ENCODE data around the gene SLC38A9.

DNA sequence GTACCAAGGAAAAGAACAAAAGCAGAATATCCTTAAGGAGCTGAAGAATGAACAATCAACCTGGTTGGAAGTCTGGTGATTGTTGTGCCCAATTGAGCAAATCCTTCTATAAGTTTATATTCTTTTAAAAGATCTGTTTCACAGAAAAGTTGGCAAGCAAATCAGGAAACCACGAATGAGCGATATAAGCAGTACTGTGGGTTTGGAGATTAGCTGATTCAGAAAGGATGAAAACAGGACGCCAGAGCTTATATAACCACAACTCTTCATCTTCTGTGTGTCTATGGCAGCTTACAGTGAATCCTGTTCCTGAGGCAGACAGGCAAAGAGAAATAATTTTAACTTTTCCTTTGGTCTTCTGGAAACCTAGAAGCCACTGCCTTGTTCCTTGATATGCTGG, 61.7 kb downstream of the SLC38A9 start:
- TF ChIP-seq, protein P1, sequence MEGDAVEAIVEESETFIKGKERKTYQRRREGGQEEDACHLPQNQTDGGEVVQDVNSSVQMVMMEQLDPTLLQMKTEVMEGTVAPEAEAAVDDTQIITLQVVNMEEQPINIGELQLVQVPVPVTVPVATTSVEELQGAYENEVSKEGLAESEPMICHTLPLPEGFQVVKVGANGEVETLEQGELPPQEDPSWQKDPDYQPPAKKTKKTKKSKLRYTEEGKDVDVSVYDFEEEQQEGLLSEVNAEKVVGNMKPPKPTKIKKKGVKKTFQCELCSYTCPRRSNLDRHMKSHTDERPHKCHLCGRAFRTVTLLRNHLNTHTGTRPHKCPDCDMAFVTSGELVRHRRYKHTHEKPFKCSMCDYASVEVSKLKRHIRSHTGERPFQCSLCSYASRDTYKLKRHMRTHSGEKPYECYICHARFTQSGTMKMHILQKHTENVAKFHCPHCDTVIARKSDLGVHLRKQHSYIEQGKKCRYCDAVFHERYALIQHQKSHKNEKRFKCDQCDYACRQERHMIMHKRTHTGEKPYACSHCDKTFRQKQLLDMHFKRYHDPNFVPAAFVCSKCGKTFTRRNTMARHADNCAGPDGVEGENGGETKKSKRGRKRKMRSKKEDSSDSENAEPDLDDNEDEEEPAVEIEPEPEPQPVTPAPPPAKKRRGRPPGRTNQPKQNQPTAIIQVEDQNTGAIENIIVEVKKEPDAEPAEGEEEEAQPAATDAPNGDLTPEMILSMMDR (IDR thresholded peaks at IDR 0.05), result no peak
- TF ChIP-seq POLR2A (IDR thresholded peaks at IDR 0.05), result no peak
